ENCODE results near the gene FYB1. TPM values are rescaled to one million over a fixed set of nuclear protein-coding genes. Genes with fewer than 3 reads are reported as not detected.

FYB1 gene
- total RNA-seq, 1 experiment from 2014 or later: 0.52 TPM

DNA sequence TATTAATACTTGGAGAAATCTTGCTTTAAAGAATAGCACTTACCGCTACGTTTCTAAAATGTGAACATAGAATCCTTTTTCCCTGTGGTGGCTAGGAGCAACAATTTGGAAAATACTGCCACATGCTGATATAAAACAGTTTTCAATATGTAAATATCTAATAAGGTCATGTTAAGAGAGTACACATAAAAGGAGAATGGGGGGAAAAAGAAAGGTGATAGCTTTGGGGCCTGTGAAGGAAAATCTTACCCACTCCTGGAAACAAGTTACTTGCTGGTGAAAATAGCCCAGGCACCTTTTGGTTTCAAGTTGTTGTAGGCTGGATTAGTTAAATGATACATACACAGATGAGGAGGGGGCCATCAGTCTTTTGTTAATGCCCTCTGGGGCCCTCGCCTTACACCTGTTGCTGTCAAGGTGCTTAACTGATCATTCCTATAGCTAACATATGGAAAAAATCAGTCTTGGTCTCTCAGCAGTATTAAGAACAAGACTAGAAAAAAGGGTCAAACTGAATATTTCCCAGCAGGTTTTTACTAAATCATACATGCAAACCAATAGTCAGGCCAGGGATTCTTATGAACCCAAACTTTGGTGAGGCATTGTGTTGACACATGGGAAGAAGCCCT, 24.1 kb downstream of the FYB1 start (continued):
- TF ChIP-seq, protein P1, sequence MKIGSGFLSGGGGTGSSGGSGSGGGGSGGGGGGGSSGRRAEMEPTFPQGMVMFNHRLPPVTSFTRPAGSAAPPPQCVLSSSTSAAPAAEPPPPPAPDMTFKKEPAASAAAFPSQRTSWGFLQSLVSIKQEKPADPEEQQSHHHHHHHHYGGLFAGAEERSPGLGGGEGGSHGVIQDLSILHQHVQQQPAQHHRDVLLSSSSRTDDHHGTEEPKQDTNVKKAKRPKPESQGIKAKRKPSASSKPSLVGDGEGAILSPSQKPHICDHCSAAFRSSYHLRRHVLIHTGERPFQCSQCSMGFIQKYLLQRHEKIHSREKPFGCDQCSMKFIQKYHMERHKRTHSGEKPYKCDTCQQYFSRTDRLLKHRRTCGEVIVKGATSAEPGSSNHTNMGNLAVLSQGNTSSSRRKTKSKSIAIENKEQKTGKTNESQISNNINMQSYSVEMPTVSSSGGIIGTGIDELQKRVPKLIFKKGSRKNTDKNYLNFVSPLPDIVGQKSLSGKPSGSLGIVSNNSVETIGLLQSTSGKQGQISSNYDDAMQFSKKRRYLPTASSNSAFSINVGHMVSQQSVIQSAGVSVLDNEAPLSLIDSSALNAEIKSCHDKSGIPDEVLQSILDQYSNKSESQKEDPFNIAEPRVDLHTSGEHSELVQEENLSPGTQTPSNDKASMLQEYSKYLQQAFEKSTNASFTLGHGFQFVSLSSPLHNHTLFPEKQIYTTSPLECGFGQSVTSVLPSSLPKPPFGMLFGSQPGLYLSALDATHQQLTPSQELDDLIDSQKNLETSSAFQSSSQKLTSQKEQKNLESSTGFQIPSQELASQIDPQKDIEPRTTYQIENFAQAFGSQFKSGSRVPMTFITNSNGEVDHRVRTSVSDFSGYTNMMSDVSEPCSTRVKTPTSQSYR (CRISPR knock-in tag; IDR thresholded peaks at IDR 0.05): no peak
- TF ChIP-seq KAT7 (CRISPR knock-in tag; IDR thresholded peaks at IDR 0.05; ENCODE audit: borderline replicate concordance): no peak
- TF ChIP-seq, protein P2, sequence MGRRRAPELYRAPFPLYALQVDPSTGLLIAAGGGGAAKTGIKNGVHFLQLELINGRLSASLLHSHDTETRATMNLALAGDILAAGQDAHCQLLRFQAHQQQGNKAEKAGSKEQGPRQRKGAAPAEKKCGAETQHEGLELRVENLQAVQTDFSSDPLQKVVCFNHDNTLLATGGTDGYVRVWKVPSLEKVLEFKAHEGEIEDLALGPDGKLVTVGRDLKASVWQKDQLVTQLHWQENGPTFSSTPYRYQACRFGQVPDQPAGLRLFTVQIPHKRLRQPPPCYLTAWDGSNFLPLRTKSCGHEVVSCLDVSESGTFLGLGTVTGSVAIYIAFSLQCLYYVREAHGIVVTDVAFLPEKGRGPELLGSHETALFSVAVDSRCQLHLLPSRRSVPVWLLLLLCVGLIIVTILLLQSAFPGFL (CRISPR knock-in tag; IDR thresholded peaks at IDR 0.05; ENCODE audit: borderline replicate concordance): no peak
- no peak for TF ChIP-seq FOXK1 (CRISPR knock-in tag; IDR thresholded peaks at IDR 0.05)
- no peak for TF ChIP-seq CREM (CRISPR knock-in tag; IDR thresholded peaks at IDR 0.05)
- no peak for TF ChIP-seq NFATC4 (CRISPR knock-in tag; IDR thresholded peaks at IDR 0.05)
- no peak for TF ChIP-seq GRHL2 (CRISPR knock-in tag; IDR thresholded peaks at IDR 0.05; ENCODE audit: insufficient replicate concordance, severe bottlenecking)
- no peak for TF ChIP-seq ZNF396 (CRISPR knock-in tag; IDR thresholded peaks at IDR 0.05; ENCODE audit: borderline replicate concordance)
- no peak for TF ChIP-seq TP53 (CRISPR knock-in tag; IDR thresholded peaks at IDR 0.05)
- TF ChIP-seq, protein P3, sequence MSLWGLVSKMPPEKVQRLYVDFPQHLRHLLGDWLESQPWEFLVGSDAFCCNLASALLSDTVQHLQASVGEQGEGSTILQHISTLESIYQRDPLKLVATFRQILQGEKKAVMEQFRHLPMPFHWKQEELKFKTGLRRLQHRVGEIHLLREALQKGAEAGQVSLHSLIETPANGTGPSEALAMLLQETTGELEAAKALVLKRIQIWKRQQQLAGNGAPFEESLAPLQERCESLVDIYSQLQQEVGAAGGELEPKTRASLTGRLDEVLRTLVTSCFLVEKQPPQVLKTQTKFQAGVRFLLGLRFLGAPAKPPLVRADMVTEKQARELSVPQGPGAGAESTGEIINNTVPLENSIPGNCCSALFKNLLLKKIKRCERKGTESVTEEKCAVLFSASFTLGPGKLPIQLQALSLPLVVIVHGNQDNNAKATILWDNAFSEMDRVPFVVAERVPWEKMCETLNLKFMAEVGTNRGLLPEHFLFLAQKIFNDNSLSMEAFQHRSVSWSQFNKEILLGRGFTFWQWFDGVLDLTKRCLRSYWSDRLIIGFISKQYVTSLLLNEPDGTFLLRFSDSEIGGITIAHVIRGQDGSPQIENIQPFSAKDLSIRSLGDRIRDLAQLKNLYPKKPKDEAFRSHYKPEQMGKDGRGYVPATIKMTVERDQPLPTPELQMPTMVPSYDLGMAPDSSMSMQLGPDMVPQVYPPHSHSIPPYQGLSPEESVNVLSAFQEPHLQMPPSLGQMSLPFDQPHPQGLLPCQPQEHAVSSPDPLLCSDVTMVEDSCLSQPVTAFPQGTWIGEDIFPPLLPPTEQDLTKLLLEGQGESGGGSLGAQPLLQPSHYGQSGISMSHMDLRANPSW (CRISPR knock-in tag; conservative IDR thresholded peaks at IDR 0.05; ENCODE audit: low read depth): no peak
- no peak for TF ChIP-seq SP1 (CRISPR knock-in tag; conservative IDR thresholded peaks at IDR 0.05)
- TF ChIP-seq, protein P4, sequence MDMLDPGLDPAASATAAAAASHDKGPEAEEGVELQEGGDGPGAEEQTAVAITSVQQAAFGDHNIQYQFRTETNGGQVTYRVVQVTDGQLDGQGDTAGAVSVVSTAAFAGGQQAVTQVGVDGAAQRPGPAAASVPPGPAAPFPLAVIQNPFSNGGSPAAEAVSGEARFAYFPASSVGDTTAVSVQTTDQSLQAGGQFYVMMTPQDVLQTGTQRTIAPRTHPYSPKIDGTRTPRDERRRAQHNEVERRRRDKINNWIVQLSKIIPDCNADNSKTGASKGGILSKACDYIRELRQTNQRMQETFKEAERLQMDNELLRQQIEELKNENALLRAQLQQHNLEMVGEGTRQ (CRISPR knock-in tag; IDR thresholded peaks at IDR 0.05): no peak

DNA sequence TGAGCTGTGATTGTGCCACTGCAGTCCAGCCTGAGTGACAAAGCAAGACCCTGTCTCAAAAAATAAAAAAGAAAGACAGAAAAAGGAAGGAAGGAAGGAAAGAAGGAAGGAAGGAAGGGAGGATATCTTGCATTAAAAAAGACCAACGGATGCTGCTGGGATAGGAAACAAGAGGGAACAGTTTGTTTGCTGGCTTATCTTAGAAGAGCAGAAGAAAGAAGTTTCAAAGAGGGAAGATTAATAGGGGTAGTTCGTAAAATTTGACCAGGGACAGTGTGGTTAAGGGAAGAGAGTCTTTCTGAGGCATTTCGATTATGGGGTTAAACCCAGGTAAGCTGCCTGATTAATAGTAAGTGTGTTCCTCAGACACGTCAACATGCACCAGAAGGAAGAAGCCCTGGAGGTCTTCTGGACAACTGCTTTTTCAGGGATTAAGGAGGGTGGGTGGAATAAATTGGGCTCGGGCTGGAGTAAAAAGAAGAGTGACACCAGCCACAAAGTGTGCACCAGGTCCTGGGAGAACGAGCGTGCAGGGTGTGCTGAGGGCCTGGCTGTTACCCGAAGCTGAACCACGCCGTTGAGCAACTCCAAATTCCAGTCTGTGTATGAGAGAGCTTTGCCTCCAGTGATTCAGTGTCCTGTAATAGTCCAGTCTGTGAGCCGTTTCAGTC, 24.8 kb downstream of the FYB1 start:
- Mint-ChIP-seq H3K27ac (no peak overlapping the region), H3K4me1 (no peaks in the 10 kb centered on the region), H3K4me3 (no peak overlapping the region), H3K27me3 (ENCODE audit: low read depth) (no peaks in the 10 kb centered on the region), H3K9me3 (no peaks in the 10 kb centered on the region), H3K36me3 (no peaks in the 10 kb centered on the region)
- ATAC-seq (no peak), DNase-seq (ENCODE audit: low spot score) (no peak)
- ChIA-PET POLR2A (no interaction called here), CTCF (interaction anchor here (3.2 kb wide), 1 partner anchor 23 kb away, joined by 11 read pairs; no protein-coding TSS in a partner anchor)
- TF ChIP-seq ATF1 (CRISPR knock-in tag; IDR thresholded peaks at IDR 0.05): no peak
- TF ChIP-seq, protein P2 (CRISPR knock-in tag; IDR thresholded peaks at IDR 0.05; ENCODE audit: borderline replicate concordance): no peak
- TF ChIP-seq, protein P5, sequence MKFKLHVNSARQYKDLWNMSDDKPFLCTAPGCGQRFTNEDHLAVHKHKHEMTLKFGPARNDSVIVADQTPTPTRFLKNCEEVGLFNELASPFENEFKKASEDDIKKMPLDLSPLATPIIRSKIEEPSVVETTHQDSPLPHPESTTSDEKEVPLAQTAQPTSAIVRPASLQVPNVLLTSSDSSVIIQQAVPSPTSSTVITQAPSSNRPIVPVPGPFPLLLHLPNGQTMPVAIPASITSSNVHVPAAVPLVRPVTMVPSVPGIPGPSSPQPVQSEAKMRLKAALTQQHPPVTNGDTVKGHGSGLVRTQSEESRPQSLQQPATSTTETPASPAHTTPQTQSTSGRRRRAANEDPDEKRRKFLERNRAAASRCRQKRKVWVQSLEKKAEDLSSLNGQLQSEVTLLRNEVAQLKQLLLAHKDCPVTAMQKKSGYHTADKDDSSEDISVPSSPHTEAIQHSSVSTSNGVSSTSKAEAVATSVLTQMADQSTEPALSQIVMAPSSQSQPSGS (CRISPR knock-in tag; IDR thresholded peaks at IDR 0.05; ENCODE audit: borderline replicate concordance, low read depth): no peak
- no peak for TF ChIP-seq ZNF671 (CRISPR knock-in tag; IDR thresholded peaks at IDR 0.05)
- no peak for TF ChIP-seq GTF2I (CRISPR knock-in tag; conservative IDR thresholded peaks at IDR 0.05)
- TF ChIP-seq FOXK1 (CRISPR knock-in tag; IDR thresholded peaks at IDR 0.05): no peak
- no peak for TF ChIP-seq ZNF423 (CRISPR knock-in tag; IDR thresholded peaks at IDR 0.05)
- TF ChIP-seq, protein P6, sequence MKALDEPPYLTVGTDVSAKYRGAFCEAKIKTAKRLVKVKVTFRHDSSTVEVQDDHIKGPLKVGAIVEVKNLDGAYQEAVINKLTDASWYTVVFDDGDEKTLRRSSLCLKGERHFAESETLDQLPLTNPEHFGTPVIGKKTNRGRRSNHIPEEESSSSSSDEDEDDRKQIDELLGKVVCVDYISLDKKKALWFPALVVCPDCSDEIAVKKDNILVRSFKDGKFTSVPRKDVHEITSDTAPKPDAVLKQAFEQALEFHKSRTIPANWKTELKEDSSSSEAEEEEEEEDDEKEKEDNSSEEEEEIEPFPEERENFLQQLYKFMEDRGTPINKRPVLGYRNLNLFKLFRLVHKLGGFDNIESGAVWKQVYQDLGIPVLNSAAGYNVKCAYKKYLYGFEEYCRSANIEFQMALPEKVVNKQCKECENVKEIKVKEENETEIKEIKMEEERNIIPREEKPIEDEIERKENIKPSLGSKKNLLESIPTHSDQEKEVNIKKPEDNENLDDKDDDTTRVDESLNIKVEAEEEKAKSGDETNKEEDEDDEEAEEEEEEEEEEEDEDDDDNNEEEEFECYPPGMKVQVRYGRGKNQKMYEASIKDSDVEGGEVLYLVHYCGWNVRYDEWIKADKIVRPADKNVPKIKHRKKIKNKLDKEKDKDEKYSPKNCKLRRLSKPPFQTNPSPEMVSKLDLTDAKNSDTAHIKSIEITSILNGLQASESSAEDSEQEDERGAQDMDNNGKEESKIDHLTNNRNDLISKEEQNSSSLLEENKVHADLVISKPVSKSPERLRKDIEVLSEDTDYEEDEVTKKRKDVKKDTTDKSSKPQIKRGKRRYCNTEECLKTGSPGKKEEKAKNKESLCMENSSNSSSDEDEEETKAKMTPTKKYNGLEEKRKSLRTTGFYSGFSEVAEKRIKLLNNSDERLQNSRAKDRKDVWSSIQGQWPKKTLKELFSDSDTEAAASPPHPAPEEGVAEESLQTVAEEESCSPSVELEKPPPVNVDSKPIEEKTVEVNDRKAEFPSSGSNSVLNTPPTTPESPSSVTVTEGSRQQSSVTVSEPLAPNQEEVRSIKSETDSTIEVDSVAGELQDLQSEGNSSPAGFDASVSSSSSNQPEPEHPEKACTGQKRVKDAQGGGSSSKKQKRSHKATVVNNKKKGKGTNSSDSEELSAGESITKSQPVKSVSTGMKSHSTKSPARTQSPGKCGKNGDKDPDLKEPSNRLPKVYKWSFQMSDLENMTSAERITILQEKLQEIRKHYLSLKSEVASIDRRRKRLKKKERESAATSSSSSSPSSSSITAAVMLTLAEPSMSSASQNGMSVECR (CRISPR knock-in tag; IDR thresholded peaks at IDR 0.05; ENCODE audit: borderline replicate concordance): no peak

Data from WTC11 (cell line).